ENCODE data around the gene COX18. TPM values are rescaled to one million over a fixed set of nuclear protein-coding genes. Genes with fewer than 3 reads are reported as not detected.

COX18 gene
- total RNA-seq, 1 donor from 2014 or later: 20.4 TPM

DNA sequence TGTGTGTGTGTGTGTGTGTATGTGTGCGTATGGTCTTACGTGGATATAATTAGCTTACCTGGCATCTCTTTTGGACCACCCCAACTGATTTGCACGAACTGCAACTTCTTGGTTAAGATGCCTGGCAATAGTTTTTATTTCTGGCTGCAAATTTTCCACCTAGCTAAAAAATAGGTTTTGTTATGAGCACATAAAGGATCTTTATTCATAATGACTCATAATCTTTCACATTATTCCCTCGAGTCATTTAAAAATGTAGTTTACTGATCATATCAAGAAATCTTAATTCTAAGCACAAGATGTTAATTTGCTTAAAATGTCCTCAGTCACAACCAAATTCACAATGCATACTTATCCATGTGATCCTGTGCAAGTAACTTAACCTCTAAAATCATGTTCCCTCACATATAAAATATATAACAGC lies 1.5 kb downstream of the COX18 start:
- H3K4me1 Mint-ChIP-seq: peaks cover 24% of the 10 kb centered on the region
- TF ChIP-seq, protein P1, sequence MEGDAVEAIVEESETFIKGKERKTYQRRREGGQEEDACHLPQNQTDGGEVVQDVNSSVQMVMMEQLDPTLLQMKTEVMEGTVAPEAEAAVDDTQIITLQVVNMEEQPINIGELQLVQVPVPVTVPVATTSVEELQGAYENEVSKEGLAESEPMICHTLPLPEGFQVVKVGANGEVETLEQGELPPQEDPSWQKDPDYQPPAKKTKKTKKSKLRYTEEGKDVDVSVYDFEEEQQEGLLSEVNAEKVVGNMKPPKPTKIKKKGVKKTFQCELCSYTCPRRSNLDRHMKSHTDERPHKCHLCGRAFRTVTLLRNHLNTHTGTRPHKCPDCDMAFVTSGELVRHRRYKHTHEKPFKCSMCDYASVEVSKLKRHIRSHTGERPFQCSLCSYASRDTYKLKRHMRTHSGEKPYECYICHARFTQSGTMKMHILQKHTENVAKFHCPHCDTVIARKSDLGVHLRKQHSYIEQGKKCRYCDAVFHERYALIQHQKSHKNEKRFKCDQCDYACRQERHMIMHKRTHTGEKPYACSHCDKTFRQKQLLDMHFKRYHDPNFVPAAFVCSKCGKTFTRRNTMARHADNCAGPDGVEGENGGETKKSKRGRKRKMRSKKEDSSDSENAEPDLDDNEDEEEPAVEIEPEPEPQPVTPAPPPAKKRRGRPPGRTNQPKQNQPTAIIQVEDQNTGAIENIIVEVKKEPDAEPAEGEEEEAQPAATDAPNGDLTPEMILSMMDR (conservative IDR thresholded peaks at IDR 0.05): no peak
- DNase-seq (ENCODE audit: low read depth, low spot score): no peak

DNA sequence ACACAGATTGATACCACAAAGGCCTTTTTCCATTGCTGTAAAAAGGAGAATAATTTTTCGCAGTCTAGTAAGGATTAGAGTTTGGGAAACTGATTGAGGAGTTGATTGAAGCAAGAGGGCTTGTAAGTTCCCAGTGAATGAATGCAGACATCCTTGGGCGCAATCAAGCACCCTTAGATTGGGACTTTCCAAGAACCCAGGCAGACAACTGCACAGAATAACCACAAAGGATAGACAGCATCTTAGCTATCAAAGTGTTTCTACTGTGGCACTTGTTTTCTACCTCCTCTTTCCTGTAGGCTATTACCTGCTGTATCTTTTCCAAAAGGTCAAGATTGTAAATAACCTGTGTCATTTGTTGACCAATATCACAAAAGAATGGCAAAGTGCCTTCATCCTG lies 2.6 kb downstream of the COX18 start:
- TF ChIP-seq, protein P1 (conservative IDR thresholded peaks at IDR 0.05): no peak
- Mint-ChIP-seq H3K4me3 (no peak overlapping the region), H3K27me3 (ENCODE audit: low read depth) (peaks cover 3% of the 10 kb centered on the region), H3K27ac (ENCODE audit: unreplicated experiment) (no peak overlapping the region), H3K4me1 (peaks cover 24% of the 10 kb centered on the region), H3K9me3 (no peaks in the 10 kb centered on the region), H3K36me3 (ENCODE audit: low read depth) (peaks cover 10% of the 10 kb centered on the region)
- DNase-seq (ENCODE audit: low read depth, low spot score): no peak

More for the DNA sequence above, 1.5 kb downstream of the COX18 start:
- H3K9me3 Mint-ChIP-seq: no peaks in the 10 kb centered on the region
- H3K27me3 Mint-ChIP-seq (ENCODE audit: low read depth): peaks cover 3% of the 10 kb centered on the region
- H3K36me3 Mint-ChIP-seq (ENCODE audit: low read depth): peaks cover 7% of the 10 kb centered on the region
- H3K27ac Mint-ChIP-seq (ENCODE audit: unreplicated experiment): peak overlapping the region; percentile 99
- H3K4me3 Mint-ChIP-seq: peak overlapping the region; percentile 88

DNA sequence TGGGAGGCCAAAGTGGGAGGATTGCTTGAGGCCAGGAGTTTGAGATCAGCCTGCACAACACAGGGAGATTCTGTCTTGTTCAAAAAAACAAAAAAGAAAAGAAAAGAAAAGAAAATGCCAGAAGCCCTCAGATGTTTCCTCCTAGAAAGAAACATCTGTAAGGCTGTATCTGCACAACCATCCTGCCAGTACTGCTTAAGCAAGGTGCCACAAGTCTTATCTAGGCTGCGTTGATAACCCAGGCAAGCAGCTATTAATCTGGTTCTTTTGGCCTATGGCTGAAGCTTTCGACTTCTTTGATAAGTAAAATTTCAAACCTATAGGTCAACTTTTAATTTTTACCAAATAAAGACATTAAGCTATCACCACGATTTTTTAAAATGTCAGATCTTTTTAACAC lies 3.1 kb downstream of the COX18 start:
- Mint-ChIP-seq H3K36me3 (ENCODE audit: low read depth) (peaks cover 13% of the 10 kb centered on the region), H3K9me3 (no peaks in the 10 kb centered on the region), H3K4me3 (peak overlapping the region; percentile 36), H3K4me1 (peaks cover 24% of the 10 kb centered on the region), H3K27me3 (ENCODE audit: low read depth) (peaks cover 3% of the 10 kb centered on the region), H3K27ac (ENCODE audit: unreplicated experiment) (no peak overlapping the region)
- TF ChIP-seq, protein P1 (conservative IDR thresholded peaks at IDR 0.05): no peak
- DNase-seq (ENCODE audit: low read depth, low spot score): no peak

DNA sequence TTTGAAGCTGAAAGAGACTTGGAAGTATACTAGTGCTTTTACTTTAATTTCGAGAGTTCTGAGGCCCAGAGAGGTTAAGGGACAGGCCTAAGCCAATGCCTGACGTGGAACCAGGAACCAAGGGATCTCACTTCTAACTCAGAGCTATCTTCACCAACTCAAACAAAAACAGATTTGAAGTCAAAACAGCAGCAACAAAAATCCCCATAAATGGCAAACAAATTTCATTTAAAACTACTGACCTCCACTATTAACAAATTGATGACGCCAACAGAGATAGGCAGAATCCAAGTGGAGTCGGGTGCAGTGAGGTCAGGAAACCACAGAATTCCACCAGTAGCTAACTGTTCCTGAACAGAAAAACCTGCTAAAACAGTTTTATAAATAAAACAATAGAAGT lies 5.0 kb downstream of the COX18 start:
- H3K4me1 Mint-ChIP-seq: peaks cover 17% of the 10 kb centered on the region
- DNase-seq (ENCODE audit: low read depth, low spot score): no peak
- peak overlapping the region; percentile 50 for H3K27ac Mint-ChIP-seq (ENCODE audit: unreplicated experiment)
- no peaks in the 10 kb centered on the region for H3K9me3 Mint-ChIP-seq
- peaks cover 16% of the 10 kb centered on the region for H3K36me3 Mint-ChIP-seq (ENCODE audit: low read depth)
- peaks cover 2% of the 10 kb centered on the region for H3K27me3 Mint-ChIP-seq (ENCODE audit: low read depth)
- H3K4me3 Mint-ChIP-seq: peak overlapping the region; percentile 38
- TF ChIP-seq, protein P1 (conservative IDR thresholded peaks at IDR 0.05): no peak

DNA sequence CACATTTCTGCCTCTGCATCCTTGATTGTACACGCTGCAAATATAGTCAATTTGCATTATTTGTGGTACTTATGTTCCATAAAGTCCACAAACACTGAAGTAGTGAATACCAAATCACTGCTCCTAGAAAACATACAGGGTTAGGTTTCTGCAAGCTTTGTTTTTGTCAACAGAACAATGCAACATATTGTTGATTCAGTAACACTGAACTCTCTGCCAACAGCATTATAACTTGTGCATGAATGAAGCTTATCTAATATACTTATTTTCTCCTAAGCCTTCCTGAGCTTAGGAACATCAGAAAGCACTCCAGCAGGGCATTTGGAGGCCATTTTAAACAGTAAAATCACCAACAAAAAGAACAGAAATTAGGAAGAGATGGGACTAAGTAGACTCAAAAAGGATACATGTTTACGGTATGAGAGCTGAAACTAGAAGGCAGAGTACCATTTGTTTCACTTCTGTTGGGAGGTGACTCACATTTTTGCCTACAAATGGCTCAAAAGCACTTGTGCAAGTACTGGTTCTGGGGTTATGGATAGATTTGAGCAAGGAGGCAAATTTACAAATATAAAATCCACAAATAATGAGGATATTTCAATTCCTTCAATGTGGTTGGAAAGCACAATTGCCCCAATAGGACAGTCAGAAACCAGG lies 14.1 kb downstream of the COX18 start:
- Mint-ChIP-seq H3K27me3 (ENCODE audit: low read depth) (no peaks in the 10 kb centered on the region), H3K36me3 (ENCODE audit: low read depth) (peaks cover 11% of the 10 kb centered on the region), H3K4me3 (no peak overlapping the region), H3K27ac (ENCODE audit: unreplicated experiment) (no peak overlapping the region), H3K9me3 (no peaks in the 10 kb centered on the region), H3K4me1 (peaks cover 6% of the 10 kb centered on the region)
- DNase-seq (ENCODE audit: low read depth, low spot score): no peak
- TF ChIP-seq, protein P1 (conservative IDR thresholded peaks at IDR 0.05): no peak
